ENCODE measurements around the gene FARS2. TPM values are rescaled to one million over a fixed set of nuclear protein-coding genes. Genes with fewer than 3 reads are reported as not detected.

The FARS2 gene
- total and polyA plus RNA-seq, 2 of the 13 experiments (the other 11 are each of a cell fraction or from before 2014, with no cell fraction given) = 15.4 to 26.0 TPM

GRCh38 chr6:5781966-5782556, 520.7 kb downstream of the FARS2 start:
- intact Hi-C loops (cut with micrococcal nuclease; ENCODE audit: unreplicated experiment) = no loop called here
- FAIRE-seq = no peak

More at GRCh38 chr6:5781966-5782556, 520.7 kb downstream of the FARS2 start:
- H3K79me2 ChIP-seq (ENCODE audit: insufficient read depth, low read length) = no peaks in the 10 kb centered on the region
- no peak for ATAC-seq
- peaks cover 5 to 19% of the 10 kb centered on the region in 2 experiments; a peak in 3 of 5 replicates for H3K27me3 ChIP-seq (ENCODE audit: control insufficient read depth in 1 of 2, insufficient read depth in 2 of 2, low read length in 2 of 2)
- no peak overlapping the region for H3K4me3 ChIP-seq (replicated peaks in 1 of 3; ENCODE audit: insufficient read depth in 1 of 3, low read depth in 2 of 3, low read length in 3 of 3)
- H3K9ac ChIP-seq (ENCODE audit: insufficient read depth, low read depth, low read length) = no peak overlapping the region
- H3K36me3 ChIP-seq (replicated peaks in 1 of 2; ENCODE audit: control insufficient read depth in 1 of 2, insufficient read depth in 2 of 2, low read length in 2 of 2) = no peaks in the 10 kb centered on the region
- no peak overlapping the region for H3K4me2 ChIP-seq (ENCODE audit: low read depth, low read length)
- no peaks in the 10 kb centered on the region for H4K20me1 ChIP-seq (ENCODE audit: insufficient read depth, low read length)
- H2AFZ ChIP-seq (ENCODE audit: low read length) = no peak overlapping the region
- H3K4me1 ChIP-seq (ENCODE audit: insufficient read depth, low read length) = peaks cover 7% of the 10 kb centered on the region
- POLR2A ChIA-PET = no interaction called here
- CTCF ChIA-PET (ENCODE audit: low intra/inter-chr PET ratio, low total read pairs) = no interaction called here
- 67% methylated on average over 15 of the region's 17 CpGs for WGBS (ENCODE audit: low lambda C conversion rate)
- no peak overlapping the region for H3K27ac ChIP-seq (ENCODE audit: extremely low read length, insufficient read depth, low read length)
- in situ Hi-C loops (cut with HindIII; ENCODE audit: extremely low pct_ligation_motif_present, low pct_unique_long_range_greater_than_20kb) = no loop called here
- BruUV-seq (replicated peaks) = no TSS peak
- no peak for TF ChIP-seq ZNF777 (CRISPR knock-in tag; IDR thresholded peaks at IDR 0.05)
- TF ChIP-seq ARID3A (IDR thresholded peaks at IDR 0.05; ENCODE audit: low read depth, low read length) = no peak
- no peak for TF ChIP-seq MIXL1 (CRISPR knock-in tag; IDR thresholded peaks at IDR 0.05)
- TF ChIP-seq ZNF629 (CRISPR knock-in tag; conservative IDR thresholded peaks at IDR 0.05) = no peak
- TF ChIP-seq RORA (CRISPR knock-in tag; IDR thresholded peaks at IDR 0.05) = no peak
- TF ChIP-seq IRF2 (CRISPR knock-in tag; IDR thresholded peaks at IDR 0.05) = no peak
- no peak for TF ChIP-seq ZNF17 (CRISPR knock-in tag; IDR thresholded peaks at IDR 0.05)
- TF ChIP-seq ZNF839 (CRISPR knock-in tag; IDR thresholded peaks at IDR 0.05; ENCODE audit: borderline replicate concordance) = no peak
- no peak for TF ChIP-seq ZBTB42 (CRISPR knock-in tag; IDR thresholded peaks at IDR 0.05)
- no peak for TF ChIP-seq ZNF547 (CRISPR knock-in tag; IDR thresholded peaks at IDR 0.05)
- TF ChIP-seq RXRB (CRISPR knock-in tag; IDR thresholded peaks at IDR 0.05; ENCODE audit: borderline replicate concordance) = no peak
- DNase-seq (ENCODE audit: low spot score) = no peak
- no peaks in the 10 kb centered on the region for H3K9me3 ChIP-seq (ENCODE audit: low read length)

Data from HepG2 (cell line).